GM21576 (cell line): ENCODE results near the gene ZNF415.
"Not testable (repeated sequence)": the region's sequence is repeated elsewhere in the genome, so short reads cannot be mapped to it uniquely, and the experiment has no call there.

Experiments
- ATAC-seq: cut with Tn5 transposase; IDR thresholded peaks from one replicate; pipeline ENCODE4 v1.9.1; 2021; ENCODE audit warnings: mild to moderate bottlenecking, moderate library complexity; ENCODE audit not compliant: unreplicated experiment

The ZNF415 gene

DNA sequence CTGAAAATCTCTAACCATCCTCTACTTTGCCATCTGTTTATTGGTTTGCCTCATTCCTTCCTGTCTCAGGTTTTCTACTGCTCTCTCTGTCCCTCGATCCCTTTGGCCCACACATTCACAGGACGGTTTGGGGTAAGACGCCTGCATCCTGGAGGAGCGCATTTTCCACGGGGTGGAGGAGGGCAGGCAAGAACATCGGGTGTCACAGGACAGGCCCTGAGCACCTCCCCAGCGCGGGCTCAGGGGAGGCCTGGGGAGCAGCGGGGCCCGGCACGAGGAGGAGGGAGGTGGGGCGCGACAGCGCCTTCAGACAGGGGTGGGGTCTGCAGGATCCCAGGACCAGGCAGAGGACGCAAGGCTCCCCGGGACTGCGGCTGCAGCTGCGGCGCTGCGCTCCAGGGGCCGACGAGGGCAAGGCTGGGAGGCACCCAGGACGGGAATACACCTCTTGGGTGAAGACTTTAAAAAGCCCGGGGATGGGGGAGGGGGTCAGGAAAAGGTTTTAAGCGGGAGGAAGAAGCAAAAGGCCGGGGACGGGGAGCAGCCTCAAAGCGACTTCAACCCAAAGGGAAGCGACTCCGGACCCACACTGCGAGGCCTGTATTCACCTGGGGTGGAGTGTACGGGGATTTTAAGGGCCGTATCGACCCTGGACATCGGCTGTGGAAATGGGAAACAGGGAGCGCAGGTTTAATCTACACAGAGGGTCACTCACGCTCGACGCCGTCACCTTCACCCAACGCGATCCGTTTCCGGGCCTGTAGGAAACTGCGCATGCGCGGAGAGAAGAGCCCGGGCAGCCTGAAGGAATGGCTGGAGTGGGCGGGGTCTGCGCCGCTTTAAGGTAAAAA lies at the start of gene ZNF415:
Gene ZNF415 (minus strand): TSS at position 770 of the 851 bp plus-strand sequence. CDS start 10,234 bp downstream, outside the sequence.
- ATAC-seq, result no peak

DNA sequence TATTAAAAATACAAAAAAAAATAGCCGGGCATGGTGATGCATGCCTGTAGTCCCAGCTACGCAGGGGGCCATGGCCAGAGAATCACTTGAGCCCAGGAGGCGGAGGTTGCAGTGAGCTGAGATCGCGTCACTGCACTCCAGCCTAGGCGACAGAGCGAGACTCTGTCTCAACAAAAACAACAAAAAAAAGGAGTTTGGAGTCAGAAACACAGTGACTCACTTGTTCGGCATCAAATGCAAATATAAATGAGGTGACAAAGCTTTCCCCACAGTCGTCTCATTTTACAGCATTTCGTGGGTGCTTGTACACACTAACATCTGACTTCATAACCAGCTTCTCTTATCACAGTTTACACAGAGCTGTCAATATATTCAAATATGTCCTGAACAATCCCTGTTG lies 49.5 kb upstream of the ZNF415 start:
- no peak for ATAC-seq

- no peak for ATAC-seq
Measured at GRCh38 chr19:53177986-53178385, 45.3 kb upstream of the ZNF415 start.

DNA sequence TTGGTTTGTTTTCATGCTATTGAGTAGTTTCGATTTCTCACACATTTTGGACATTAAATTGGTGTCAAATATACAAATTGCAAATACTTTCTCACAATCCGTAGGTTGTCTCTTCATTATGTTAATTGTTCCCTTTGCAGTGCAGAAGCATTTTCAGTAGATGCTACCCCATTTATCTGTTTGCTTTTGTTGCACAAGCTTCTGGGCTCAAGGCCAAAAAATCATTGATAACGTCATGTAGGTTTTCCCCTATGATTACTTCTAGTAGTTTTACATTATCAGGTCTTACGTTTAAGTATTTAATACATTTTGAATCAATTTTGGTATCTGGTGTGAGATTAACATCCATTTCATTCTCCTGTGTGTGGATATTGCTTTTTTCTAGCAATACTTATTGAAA lies 40.2 kb upstream of the ZNF415 start:
- ATAC-seq, result no peak

GRCh38 chr19:53165691-53166091 lies 33.0 kb upstream of the ZNF415 start:
- no peak for ATAC-seq

DNA sequence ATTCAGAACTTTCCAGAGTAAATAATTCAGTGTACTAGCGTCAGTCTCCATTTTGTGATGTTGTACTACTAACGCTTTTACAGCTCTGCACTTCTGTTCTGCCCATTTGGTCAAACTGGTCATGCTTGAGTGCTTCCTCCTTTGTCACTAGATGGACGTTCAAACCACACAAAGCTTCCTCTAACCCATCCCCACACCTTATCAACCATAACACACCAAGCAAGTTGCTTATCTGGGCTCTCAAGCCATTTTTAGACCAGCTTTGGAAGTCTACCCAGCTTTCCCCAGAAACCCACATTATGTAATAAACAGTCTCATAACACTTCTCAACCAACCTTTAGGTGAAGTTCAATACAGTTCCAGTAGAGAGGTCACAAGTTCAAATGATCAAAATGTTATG lies 28.4 kb upstream of the ZNF415 start:
- no peak for ATAC-seq

- ATAC-seq, result no peak
Measured at GRCh38 chr19:53160350-53160749, 27.6 kb upstream of the ZNF415 start.

- no peak for ATAC-seq
Measured at GRCh38 chr19:53158119-53158656, 25.5 kb upstream of the ZNF415 start.

- ATAC-seq, result no peak
Measured at GRCh38 chr19:53157626-53158025, 24.9 kb upstream of the ZNF415 start.

DNA sequence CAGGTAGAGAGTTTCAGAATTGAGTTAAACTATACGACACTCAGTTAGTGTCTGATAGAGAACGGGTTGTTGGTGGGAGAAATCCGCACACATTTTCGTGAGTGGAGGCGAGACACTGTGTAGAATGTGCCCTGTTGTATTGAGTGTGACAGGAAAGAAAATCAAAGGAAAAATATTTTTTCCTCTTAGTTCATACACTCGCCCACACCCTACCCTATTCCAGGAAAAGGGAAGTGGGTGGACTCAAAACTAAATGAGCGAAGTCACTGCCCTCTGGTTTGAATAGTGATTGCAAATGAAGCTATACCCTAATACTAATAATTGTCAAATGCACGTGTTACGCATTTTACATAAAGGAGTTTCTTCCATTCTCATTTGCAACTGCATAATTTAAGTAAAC lies 24.1 kb upstream of the ZNF415 start:
- no peak for ATAC-seq

GRCh38 chr19:53147645-53148044 lies 14.9 kb upstream of the ZNF415 start:
- ATAC-seq, result no peak

DNA sequence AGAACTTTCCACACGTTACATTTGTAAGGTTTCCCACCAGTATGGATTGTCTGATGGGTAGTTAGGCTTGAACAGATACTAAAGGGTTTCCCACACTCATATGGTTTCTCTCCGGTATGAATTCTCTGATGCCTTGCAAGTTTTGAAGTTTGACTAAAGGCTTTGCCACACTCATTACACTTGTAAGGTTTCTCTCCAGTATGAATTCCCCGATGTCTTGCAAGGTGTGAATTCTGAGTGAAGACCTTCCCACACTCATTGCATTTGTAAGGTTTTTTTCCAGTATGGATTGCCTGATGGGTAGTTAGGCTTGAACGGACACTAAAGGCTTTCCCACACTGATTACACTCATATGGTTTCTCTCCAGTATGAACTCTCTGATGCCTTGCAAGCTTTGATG lies 7.6 kb upstream of the ZNF415 start:
- ATAC-seq, result no peak

- no peak for ATAC-seq
Measured at GRCh38 chr19:53136432-53136831, 3.7 kb upstream of the ZNF415 start.

GRCh38 chr19:53131727-53132126 lies 983 bp downstream of the ZNF415 start:
- ATAC-seq, result no peak

DNA sequence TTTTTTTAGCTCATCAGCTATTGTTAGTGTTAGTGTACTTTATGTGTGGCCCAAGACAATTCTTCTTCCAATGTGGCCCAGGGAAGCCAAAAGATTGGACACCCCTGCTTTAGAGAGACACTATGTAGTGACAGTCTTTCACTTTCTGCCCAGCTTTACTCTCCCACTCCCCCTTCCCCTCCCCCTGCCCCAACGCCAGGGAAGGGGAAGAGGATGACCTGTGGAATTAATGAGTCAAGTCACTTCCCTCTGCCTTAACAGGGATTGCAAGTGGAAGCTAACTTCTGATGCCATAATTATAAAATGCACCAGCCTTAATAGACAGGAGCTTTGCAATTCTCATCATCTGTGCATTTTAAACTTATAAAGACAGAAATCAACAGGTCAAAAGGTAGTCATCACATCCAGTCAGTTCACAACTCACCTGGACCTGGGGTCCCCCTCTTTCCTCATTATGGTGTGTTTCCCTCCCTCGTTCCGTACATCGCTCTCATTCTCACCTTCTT lies 1.6 kb downstream of the ZNF415 start:
- ATAC-seq, result no peak

DNA sequence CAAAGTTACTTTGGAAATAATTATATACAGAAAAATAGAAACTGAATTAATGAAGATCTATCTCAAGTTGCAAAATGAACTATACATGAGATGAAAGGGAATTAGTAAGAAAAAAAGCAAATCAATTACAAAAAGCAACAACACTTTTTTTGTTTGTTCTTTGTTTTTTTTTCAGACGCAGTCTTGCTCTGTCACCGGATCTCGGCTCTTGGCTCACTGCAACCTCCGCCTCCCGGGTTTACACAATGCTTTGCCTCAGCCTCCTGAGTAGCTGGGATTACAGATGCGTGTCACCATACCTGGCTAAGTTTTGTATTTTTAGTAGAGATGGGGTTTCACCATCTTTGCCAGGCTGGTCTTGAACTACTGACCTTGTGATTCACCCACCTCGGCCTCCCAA lies 2.2 kb downstream of the ZNF415 start:
- ATAC-seq, result no peak

GRCh38 chr19:53126733-53127526 lies 5.8 kb downstream of the ZNF415 start:
- not testable (repeated sequence) for ATAC-seq

GRCh38 chr19:53123400-53123799 lies 9.3 kb downstream of the ZNF415 start:
- ATAC-seq, result no peak

- no peak for ATAC-seq
Measured at GRCh38 chr19:53112286-53112685, 20.4 kb downstream of the ZNF415 start.

- ATAC-seq, result no peak
Measured at GRCh38 chr19:53109527-53109926, 23.2 kb downstream of the ZNF415 start.
